Astrocyte (in vitro differentiated cells and primary cell): ENCODE measurements around the gene LARGE1.

ENCODE experiments used
- CTCF ChIP-seq: IDR thresholded peaks from 2 replicates; pipeline ENCODE4 v1.5.1; 2011; ENCODE audit warnings: low read depth, mild to moderate bottlenecking, inconsistent platforms, low read length, moderate library complexity; ENCODE audit not compliant: insufficient read depth
- EZH2 ChIP-seq: IDR thresholded peaks from 2 replicates; pipeline ENCODE4 v1.6.1; 2012; ENCODE audit warnings: mild to moderate bottlenecking, low read length, inconsistent platforms; ENCODE audit not compliant: insufficient read depth

- TF ChIP-seq CTCF (no peak), EZH2 (no peak)
Measured at GRCh38 chr22:33873666-33874065, 46.6 kb downstream of the LARGE1 start.
